ENCODE results near the gene LSM11.

DNA sequence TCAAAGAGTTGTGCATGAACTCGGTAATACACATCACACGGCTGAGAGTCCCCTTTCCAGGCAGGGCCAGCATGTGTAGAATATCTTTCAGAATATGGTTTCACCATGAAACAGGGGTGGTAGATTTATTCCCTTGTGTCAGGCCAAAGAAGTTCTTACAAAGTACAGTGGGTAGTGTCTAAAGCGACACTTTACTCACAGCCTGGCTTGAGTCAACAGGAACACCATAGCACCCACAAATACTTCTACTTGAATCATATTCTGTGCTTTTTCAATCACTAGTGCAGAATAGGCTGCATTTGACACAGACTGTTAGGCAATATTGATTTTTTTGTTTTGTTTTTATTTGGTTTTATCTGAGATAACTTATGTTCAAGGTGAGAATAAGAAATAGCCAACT is 12.6 kb downstream of the LSM11 start:
- no peak for TF ChIP-seq POLR2AphosphoS5 (IDR thresholded peaks at IDR 0.05; ENCODE audit: low read depth, low read length)
- no peak for TF ChIP-seq EP300 (IDR thresholded peaks at IDR 0.05; ENCODE audit: borderline replicate concordance in 1 of 2, low read depth in 1 of 2, low read length in 1 of 2)
- TF ChIP-seq, protein P1, sequence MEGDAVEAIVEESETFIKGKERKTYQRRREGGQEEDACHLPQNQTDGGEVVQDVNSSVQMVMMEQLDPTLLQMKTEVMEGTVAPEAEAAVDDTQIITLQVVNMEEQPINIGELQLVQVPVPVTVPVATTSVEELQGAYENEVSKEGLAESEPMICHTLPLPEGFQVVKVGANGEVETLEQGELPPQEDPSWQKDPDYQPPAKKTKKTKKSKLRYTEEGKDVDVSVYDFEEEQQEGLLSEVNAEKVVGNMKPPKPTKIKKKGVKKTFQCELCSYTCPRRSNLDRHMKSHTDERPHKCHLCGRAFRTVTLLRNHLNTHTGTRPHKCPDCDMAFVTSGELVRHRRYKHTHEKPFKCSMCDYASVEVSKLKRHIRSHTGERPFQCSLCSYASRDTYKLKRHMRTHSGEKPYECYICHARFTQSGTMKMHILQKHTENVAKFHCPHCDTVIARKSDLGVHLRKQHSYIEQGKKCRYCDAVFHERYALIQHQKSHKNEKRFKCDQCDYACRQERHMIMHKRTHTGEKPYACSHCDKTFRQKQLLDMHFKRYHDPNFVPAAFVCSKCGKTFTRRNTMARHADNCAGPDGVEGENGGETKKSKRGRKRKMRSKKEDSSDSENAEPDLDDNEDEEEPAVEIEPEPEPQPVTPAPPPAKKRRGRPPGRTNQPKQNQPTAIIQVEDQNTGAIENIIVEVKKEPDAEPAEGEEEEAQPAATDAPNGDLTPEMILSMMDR (IDR thresholded peaks at IDR 0.05) = no peak
- TF ChIP-seq, protein P2, sequence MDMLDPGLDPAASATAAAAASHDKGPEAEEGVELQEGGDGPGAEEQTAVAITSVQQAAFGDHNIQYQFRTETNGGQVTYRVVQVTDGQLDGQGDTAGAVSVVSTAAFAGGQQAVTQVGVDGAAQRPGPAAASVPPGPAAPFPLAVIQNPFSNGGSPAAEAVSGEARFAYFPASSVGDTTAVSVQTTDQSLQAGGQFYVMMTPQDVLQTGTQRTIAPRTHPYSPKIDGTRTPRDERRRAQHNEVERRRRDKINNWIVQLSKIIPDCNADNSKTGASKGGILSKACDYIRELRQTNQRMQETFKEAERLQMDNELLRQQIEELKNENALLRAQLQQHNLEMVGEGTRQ (IDR thresholded peaks at IDR 0.05; ENCODE audit: borderline replicate concordance, low read depth, low read length) = no peak
- TF ChIP-seq NFIC (IDR thresholded peaks at IDR 0.05; ENCODE audit: borderline replicate concordance) = no peak
- TF ChIP-seq RXRA (IDR thresholded peaks at IDR 0.05; ENCODE audit: borderline replicate concordance, low read depth) = no peak
- TF ChIP-seq JUND (IDR thresholded peaks at IDR 0.05) = no peak
- no peak for TF ChIP-seq YY1 (IDR thresholded peaks at IDR 0.05; ENCODE audit: low read depth)
- no peak for TF ChIP-seq MXI1 (IDR thresholded peaks at IDR 0.05; ENCODE audit: low read depth, low read length)
